ENCODE measurements around the gene TOGARAM1.

DNA sequence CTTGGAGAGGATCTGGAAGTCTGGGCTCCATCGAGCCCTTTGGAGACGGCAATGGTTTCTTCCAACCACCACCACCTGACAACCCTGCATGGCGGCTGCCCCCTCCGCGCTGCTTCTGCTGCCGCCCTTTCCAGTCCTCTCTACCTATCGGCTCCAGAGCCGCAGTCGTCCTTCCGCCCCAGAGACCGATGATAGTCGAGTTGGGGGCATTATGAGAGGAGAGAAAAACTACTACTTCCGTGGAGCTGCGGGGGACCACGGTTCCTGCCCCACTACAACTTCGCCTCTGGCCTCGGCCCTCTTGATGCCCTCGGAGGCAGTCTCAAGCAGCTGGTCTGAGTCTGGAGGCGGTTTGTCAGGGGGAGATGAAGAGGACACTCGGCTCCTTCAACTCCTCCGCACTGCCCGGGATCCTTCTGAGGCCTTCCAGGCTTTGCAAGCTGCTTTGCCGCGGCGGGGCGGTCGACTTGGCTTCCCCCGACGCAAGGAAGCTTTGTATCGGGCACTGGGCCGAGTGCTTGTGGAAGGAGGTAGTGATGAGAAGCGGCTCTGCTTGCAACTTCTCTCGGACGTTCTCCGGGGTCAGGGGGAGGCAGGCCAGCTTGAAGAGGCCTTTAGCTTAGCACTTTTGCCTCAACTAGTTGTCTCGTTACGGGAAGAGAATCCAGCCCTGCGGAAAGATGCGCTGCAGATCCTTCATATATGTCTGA, 499 bp downstream of the TOGARAM1 start:
- TF ChIP-seq, protein P1, sequence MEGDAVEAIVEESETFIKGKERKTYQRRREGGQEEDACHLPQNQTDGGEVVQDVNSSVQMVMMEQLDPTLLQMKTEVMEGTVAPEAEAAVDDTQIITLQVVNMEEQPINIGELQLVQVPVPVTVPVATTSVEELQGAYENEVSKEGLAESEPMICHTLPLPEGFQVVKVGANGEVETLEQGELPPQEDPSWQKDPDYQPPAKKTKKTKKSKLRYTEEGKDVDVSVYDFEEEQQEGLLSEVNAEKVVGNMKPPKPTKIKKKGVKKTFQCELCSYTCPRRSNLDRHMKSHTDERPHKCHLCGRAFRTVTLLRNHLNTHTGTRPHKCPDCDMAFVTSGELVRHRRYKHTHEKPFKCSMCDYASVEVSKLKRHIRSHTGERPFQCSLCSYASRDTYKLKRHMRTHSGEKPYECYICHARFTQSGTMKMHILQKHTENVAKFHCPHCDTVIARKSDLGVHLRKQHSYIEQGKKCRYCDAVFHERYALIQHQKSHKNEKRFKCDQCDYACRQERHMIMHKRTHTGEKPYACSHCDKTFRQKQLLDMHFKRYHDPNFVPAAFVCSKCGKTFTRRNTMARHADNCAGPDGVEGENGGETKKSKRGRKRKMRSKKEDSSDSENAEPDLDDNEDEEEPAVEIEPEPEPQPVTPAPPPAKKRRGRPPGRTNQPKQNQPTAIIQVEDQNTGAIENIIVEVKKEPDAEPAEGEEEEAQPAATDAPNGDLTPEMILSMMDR (IDR thresholded peaks at IDR 0.05), result no peak
- TF ChIP-seq POLR2A (IDR thresholded peaks at IDR 0.05), result no peak

Data from right lobe of liver (tissue), 4 donors.